Stimulated activated naive CD8-positive, alpha-beta T cell treated with anti-CD3 and anti-CD28 coated beads, Interleukin-15, Interleukin-2, amounts not matched to agents 100 ng/mL and 50 ng/mL, for 24 hours (primary cell): Measurements from ENCODE around the gene GDE1.
"Not testable (repeated sequence)": the region's sequence is repeated elsewhere in the genome, so short reads cannot be mapped to it uniquely, and the experiment has no call there.

ENCODE experiments used
- H3K27ac Mint-ChIP-seq: one replicate; pipeline ENCODE4 v1.8.0; 2021; ENCODE audit warnings: mild to moderate bottlenecking, mixed read lengths
- H3K27me3 Mint-ChIP-seq: one replicate; pipeline ENCODE4 v1.8.0; 2021; ENCODE audit warnings: mixed read lengths
- H3K36me3 Mint-ChIP-seq: one replicate; pipeline ENCODE4 v1.8.0; 2021; ENCODE audit warnings: low read depth, mixed read lengths
- H3K4me1 Mint-ChIP-seq: one replicate; pipeline ENCODE4 v1.8.0; 2021; ENCODE audit warnings: low read depth, mixed read lengths
- H3K4me3 Mint-ChIP-seq: one replicate; pipeline ENCODE4 v1.8.0; 2021; ENCODE audit warnings: mild to moderate bottlenecking, mixed read lengths
- H3K9me3 Mint-ChIP-seq: one replicate; pipeline ENCODE4 v1.8.0; 2021; ENCODE audit warnings: mixed read lengths

GDE1 gene

GRCh38 chr16:19521471-19522396, at the start of gene GDE1:
GDE1 (minus strand) TSS chr16:19522098; CDS start chr16:19521964, 134 bp downstream.
- no peaks in the 10 kb centered on the region for H3K9me3 Mint-ChIP-seq
- no peaks in the 10 kb centered on the region for H3K27me3 Mint-ChIP-seq
- peaks cover 25% of the 10 kb centered on the region for H3K36me3 Mint-ChIP-seq
- H3K4me3 Mint-ChIP-seq, result peak within 1 kb of the TSS; percentile 91
- peak within 1 kb of the TSS; percentile 86 for H3K27ac Mint-ChIP-seq
- H3K4me1 Mint-ChIP-seq, result peaks cover 62% of the 10 kb centered on the region

- Mint-ChIP-seq H3K4me1 (no peaks in the 10 kb centered on the region), H3K9me3 (no peaks in the 10 kb centered on the region), H3K36me3 (peaks cover 36% of the 10 kb centered on the region), H3K27ac (no peak overlapping the region), H3K27me3 (no peaks in the 10 kb centered on the region), H3K4me3 (no peak overlapping the region)
Observed at GRCh38 chr16:19567560-19567959, 45.7 kb upstream of the GDE1 start.

GRCh38 chr16:19566362-19566761, 44.5 kb upstream of the GDE1 start:
- Mint-ChIP-seq H3K27me3 (no peaks in the 10 kb centered on the region), H3K4me1 (no peaks in the 10 kb centered on the region), H3K27ac (no peak overlapping the region), H3K36me3 (peaks cover 32% of the 10 kb centered on the region), H3K9me3 (no peaks in the 10 kb centered on the region), H3K4me3 (no peak overlapping the region)

- Mint-ChIP-seq H3K4me3 (no peak overlapping the region), H3K4me1 (no peaks in the 10 kb centered on the region), H3K9me3 (no peaks in the 10 kb centered on the region), H3K36me3 (peaks cover 29% of the 10 kb centered on the region), H3K27me3 (no peaks in the 10 kb centered on the region), H3K27ac (no peak overlapping the region)
Observed at GRCh38 chr16:19563377-19563776, 41.5 kb upstream of the GDE1 start.

GRCh38 chr16:19560078-19560477, 38.2 kb upstream of the GDE1 start:
- Mint-ChIP-seq H3K4me1 (peaks cover 8% of the 10 kb centered on the region), H3K27me3 (no peaks in the 10 kb centered on the region), H3K4me3 (no peak overlapping the region), H3K36me3 (peaks cover 10% of the 10 kb centered on the region), H3K27ac (no peak overlapping the region), H3K9me3 (no peaks in the 10 kb centered on the region)

- Mint-ChIP-seq H3K4me1 (peaks cover 13% of the 10 kb centered on the region), H3K9me3 (no peaks in the 10 kb centered on the region), H3K27me3 (no peaks in the 10 kb centered on the region), H3K4me3 (no peak overlapping the region), H3K27ac (no peak overlapping the region), H3K36me3 (peaks cover 5% of the 10 kb centered on the region)
Observed at GRCh38 chr16:19559242-19559910, 37.5 kb upstream of the GDE1 start.

- H3K4me1 Mint-ChIP-seq, result peaks cover 22% of the 10 kb centered on the region
- no peaks in the 10 kb centered on the region for H3K27me3 Mint-ChIP-seq
- no peaks in the 10 kb centered on the region for H3K9me3 Mint-ChIP-seq
- peaks cover 12% of the 10 kb centered on the region for H3K36me3 Mint-ChIP-seq
- H3K27ac Mint-ChIP-seq, result peak overlapping the region; percentile 93
- peak overlapping the region; percentile 81 for H3K4me3 Mint-ChIP-seq
Observed at GRCh38 chr16:19555938-19556771, 34.3 kb upstream of the GDE1 start.

GRCh38 chr16:19555186-19555937, 33.5 kb upstream of the GDE1 start, which contains the start of gene VPS35L:
VPS35L (plus strand) TSS chr16:19555703; CDS start chr16:19555730, 27 bp downstream.
- H3K4me1 Mint-ChIP-seq, result peaks cover 22% of the 10 kb centered on the region
- H3K27me3 Mint-ChIP-seq, result no peaks in the 10 kb centered on the region
- no peaks in the 10 kb centered on the region for H3K9me3 Mint-ChIP-seq
- peaks cover 18% of the 10 kb centered on the region for H3K36me3 Mint-ChIP-seq
- H3K4me3 Mint-ChIP-seq, result peak within 1 kb of the TSS; percentile 81
- peak within 1 kb of the TSS; percentile 93 for H3K27ac Mint-ChIP-seq

GRCh38 chr16:19549673-19550072, 27.8 kb upstream of the GDE1 start:
- Mint-ChIP-seq H3K27ac (no peak overlapping the region), H3K9me3 (no peaks in the 10 kb centered on the region), H3K27me3 (no peaks in the 10 kb centered on the region), H3K4me3 (no peak overlapping the region), H3K4me1 (peaks cover 10% of the 10 kb centered on the region), H3K36me3 (peaks cover 51% of the 10 kb centered on the region)

GRCh38 chr16:19548144-19548543, 26.2 kb upstream of the GDE1 start:
- H3K27ac Mint-ChIP-seq, result no peak overlapping the region
- H3K4me1 Mint-ChIP-seq, result no peaks in the 10 kb centered on the region
- no peaks in the 10 kb centered on the region for H3K27me3 Mint-ChIP-seq
- no peaks in the 10 kb centered on the region for H3K9me3 Mint-ChIP-seq
- H3K36me3 Mint-ChIP-seq, result peaks cover 60% of the 10 kb centered on the region
- no peak overlapping the region for H3K4me3 Mint-ChIP-seq

GRCh38 chr16:19543278-19543996, 21.5 kb upstream of the GDE1 start:
- not testable (repeated sequence) for H3K4me3 Mint-ChIP-seq, H3K27ac Mint-ChIP-seq, H3K27me3 Mint-ChIP-seq, H3K9me3 Mint-ChIP-seq, H3K4me1 Mint-ChIP-seq
- peaks cover 65% of the 10 kb centered on the region for H3K36me3 Mint-ChIP-seq

- no peak overlapping the region for H3K27ac Mint-ChIP-seq
- no peaks in the 10 kb centered on the region for H3K9me3 Mint-ChIP-seq
- no peaks in the 10 kb centered on the region for H3K27me3 Mint-ChIP-seq
- H3K4me1 Mint-ChIP-seq, result no peaks in the 10 kb centered on the region
- H3K36me3 Mint-ChIP-seq, result peaks cover 58% of the 10 kb centered on the region
- H3K4me3 Mint-ChIP-seq, result no peak overlapping the region
Observed at GRCh38 chr16:19542138-19542821, 20.4 kb upstream of the GDE1 start.

GRCh38 chr16:19540241-19540970, 18.5 kb upstream of the GDE1 start:
- H3K4me1 Mint-ChIP-seq, result no peaks in the 10 kb centered on the region
- peaks cover 64% of the 10 kb centered on the region for H3K36me3 Mint-ChIP-seq
- no peaks in the 10 kb centered on the region for H3K27me3 Mint-ChIP-seq
- H3K4me3 Mint-ChIP-seq, result no peak overlapping the region
- no peaks in the 10 kb centered on the region for H3K9me3 Mint-ChIP-seq
- H3K27ac Mint-ChIP-seq, result no peak overlapping the region
